ENCODE measurements around the gene TMEM272.

Gene TMEM272

GRCh38 chr13:51780099-51780498 lies 64.9 kb downstream of the TMEM272 start:
- no peak for DNase-seq (ENCODE audit: low read depth in 2 of 2)

DNA sequence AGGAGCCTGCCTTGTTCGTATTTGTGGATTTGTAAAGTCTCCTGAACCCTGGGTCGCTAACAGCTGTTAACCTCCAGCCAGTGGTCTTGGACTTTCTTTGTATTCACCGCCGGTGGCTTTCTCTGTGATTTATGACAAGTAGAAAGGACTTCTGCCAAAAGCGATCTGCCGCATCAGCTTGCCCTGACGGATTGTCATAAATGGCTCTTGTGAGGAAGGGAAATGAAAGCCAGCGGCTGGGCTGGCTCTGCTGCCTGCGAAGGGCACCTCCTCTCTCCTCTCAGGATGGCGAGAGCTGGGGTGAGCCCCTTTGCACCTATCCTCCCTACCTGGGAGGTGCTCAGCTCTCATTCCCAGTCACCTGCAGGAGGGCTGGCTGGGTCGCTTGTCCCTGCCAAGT lies 66.6 kb downstream of the TMEM272 start:
- no peak for DNase-seq (ENCODE audit: low read depth in 2 of 2)

- no peak for DNase-seq (ENCODE audit: low read depth in 2 of 2)
Measured at GRCh38 chr13:51777921-51778320, 67.1 kb downstream of the TMEM272 start.

- no peak for DNase-seq (ENCODE audit: low read depth in 2 of 2)
Measured at GRCh38 chr13:51776179-51776578, 68.8 kb downstream of the TMEM272 start.

DNA sequence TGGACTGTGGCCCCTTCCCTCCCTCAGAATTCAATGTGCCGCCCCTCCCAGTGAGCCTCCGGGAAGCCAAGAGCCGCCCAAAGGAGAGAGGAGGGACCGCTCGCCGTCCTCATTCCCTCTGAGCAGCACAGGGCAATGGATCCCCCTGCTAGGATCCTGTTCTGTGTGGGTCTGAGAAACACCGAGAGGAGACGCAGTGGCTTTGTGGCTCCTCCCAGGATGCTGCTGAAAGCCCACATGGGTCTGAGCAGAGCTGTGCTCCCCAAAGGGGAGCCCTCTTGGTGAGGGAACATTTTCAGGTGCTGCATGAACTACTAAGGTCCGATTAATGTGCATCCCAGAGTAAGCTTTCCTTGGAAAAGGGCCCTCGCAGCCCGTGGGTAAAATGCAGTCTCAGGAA lies 71.5 kb downstream of the TMEM272 start:
- no peak for DNase-seq (ENCODE audit: low read depth in 2 of 2)

GRCh38 chr13:51772781-51773180 lies 72.2 kb downstream of the TMEM272 start:
- DNase-seq (ENCODE audit: low read depth in 2 of 2): no peak

- no peak for DNase-seq (ENCODE audit: low read depth in 2 of 2)
Measured at GRCh38 chr13:51772105-51772455, 72.9 kb downstream of the TMEM272 start.

DNA sequence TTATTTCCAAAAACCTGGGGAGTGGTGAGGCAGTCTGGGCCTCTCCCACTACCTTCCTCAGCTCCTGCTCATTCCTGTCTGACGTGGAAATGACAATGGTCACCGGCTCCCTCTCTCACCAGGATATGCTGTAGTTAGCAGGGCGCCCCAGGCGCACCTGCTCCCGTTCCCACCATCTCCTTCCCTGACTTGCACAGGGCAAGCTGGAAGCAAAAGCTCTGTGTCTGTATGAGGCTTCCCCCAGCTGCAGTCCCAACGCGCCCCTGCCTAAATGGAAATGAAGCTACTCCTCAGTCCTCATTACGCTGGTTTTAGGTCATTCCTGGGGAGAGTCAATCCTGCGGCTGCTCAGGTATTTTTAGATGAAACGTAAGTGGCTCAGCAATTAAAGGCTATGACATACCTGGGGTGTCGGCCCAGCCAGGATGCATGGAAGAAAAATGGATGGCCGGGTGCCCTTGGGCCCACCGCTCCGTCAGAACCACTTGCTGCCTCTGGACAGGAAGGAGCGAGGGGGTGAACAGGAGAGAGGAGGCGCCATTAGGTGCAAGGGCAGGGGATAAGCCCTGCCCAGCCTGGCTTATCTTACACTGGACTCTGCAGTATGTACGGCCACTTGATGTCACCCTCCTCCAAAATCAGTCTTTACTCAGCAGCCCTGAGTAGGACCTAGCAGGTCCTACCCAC lies 73.4 kb downstream of the TMEM272 start:
- no peak for DNase-seq (ENCODE audit: low read depth in 2 of 2)

- no peak for DNase-seq (ENCODE audit: low read depth in 2 of 2)
Measured at GRCh38 chr13:51770681-51771417, 74.1 kb downstream of the TMEM272 start.

DNA sequence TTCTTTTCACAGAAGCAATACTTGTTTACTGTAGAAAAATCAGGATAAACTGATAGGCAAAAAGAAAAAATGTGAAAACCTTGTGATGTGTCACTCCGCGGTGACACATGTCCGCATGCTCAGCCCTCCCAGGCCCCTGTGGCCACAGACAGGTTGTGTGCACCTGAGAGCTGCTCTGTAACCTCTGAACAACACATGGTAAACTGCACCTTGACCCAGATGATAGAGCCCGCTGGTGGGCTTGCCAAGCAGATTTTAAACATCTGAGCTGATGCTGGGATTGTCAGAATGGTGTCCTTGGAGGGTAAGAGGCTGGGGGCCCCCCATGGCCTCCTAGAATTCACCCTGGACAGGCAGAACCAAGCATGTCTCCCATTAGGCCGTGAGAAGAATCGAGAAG lies 74.8 kb downstream of the TMEM272 start:
- DNase-seq (ENCODE audit: low read depth in 2 of 2): no peak

DNA sequence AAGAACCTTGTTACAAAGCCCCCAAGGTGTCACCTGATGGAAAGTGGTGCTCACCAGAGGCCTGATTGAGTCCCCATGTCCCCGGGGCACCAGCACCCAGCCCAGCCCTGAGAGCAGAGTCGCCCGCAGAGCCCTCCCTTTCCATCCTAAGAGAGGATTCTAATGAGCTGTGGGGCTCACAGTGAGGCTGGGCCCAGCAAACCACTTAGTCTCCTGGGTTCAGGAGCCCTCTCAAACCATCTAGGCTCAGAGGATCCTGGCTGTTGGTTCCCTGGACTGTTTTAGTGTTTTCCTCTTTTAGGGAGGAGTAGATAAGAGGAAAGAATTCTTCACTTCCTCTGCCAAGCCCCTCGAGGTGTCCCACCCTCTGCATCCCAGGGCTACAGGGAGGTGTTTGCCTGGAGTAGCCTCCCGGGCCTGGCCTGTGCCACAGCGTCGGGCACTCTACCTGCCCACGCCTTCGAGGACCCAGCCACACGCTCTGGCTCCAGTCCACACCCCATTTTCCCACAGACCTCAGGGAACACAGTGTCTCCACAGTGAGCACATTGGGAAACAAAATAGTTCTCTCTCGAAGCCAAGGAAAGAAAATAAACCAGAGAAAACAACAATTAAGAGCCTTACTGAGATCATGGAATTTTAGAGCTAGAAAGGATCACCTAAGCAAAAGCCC lies 75.4 kb downstream of the TMEM272 start:
- no peak for DNase-seq (ENCODE audit: low read depth in 2 of 2)

GRCh38 chr13:51768976-51769375 lies 76.0 kb downstream of the TMEM272 start:
- DNase-seq (ENCODE audit: low read depth in 2 of 2): no peak

DNA sequence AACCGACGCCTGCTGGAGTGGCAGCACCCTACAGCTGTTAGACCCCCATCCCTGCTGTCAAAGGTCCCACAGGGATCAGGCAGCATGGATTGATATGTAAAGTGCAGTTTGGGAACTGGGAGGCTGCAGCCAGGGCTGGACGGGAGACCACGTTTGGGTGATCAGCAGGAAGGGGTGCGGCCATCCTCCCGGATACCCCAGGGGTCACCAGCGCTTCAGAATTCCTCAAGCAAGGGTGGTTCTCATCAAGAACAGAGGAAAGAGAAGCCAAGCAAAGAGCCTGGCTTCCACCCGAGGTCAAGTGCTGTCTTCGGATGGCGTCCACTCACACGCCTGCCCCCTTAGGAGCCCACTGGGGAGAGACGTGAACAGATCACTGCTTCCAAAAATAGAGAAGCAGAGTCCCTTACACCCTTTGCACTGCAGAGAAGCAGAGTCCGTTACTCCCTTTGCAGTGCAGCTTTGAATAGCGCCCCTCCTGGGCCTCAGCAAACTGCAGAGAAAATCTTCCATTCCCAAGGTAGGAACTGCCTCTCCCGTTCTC lies 76.5 kb downstream of the TMEM272 start:
- no peak for DNase-seq (ENCODE audit: low read depth in 2 of 2)

DNA sequence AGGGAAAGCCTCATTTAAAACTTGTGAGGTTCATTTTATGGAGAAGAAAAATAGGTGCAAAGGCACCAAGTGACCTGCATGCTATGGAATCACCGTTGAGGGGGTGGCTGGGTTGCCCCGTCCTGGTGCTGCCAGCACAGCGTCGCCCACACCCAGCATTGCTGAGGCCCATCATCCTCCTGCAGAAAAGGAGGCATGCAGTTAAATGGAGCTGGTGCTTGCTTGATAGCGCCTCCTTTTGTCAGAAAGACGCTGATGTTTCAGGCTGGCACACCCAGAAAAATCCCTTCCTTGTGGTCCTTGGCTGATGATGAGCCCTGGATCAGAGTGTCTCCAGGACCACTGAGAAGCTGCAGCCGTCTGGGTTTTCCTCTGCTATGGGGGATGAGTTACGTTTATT lies 77.9 kb downstream of the TMEM272 start:
- no peak for DNase-seq (ENCODE audit: low read depth in 2 of 2)

DNA sequence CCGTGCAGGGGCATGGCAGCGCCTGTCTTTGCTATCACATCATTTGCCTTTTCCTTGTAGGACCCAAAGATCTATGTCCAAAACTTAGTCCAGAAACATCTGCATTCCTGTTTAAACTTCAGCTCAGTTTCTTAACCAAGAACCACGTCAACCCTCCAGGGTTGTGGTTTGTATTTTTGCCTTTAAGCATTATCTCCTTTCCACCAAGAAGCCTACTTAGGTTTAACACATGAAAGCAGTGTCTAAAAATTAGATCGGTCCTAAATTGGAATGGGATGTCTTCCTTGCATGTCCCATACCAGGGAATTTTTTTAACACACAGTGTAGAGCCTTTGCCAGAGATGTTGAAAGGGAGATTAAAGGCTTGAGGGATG lies 79.8 kb downstream of the TMEM272 start:
- no peak for DNase-seq (ENCODE audit: low read depth in 2 of 2)

- DNase-seq (ENCODE audit: low read depth in 2 of 2): peak; percentile 43 to 64
Measured at GRCh38 chr13:51764184-51765141, 80.5 kb downstream of the TMEM272 start.

DNA sequence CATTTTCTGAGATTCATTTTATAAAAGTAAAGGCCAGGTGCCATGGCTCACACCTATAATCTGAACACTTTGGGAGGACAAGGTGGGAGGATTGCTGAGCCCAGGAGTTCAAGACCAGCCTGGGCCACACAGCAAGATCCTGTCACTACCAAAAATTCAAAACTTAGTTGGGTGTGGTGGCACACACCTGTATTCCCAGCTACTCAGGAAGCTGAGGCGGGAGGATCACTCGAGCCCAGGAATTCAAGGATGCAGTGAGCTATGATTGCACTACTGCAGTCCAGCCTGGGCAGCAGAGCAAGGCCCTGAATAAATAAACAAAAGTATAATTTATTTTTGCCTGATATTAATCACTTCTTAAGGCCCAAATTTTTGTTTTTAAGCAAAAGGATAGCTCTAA lies 81.5 kb downstream of the TMEM272 start:
- DNase-seq (ENCODE audit: low read depth in 2 of 2): no peak
